C4-2B (cell line): Measurements from ENCODE around the gene CDC37.
A peak's percentile ranks its signal among the peaks of the same experiment; 100 is the strongest.
"Not testable (repeated sequence)": the region's sequence is repeated elsewhere in the genome, so short reads cannot be mapped to it uniquely, and the experiment has no call there.

ENCODE experiments used
- H3K27ac ChIP-seq: fragments of 450-650 bp; 2 replicates; pipeline ENCODE4 v1.5.1; 2017
- ZFX ChIP-seq: fragments of 450-650 bp; IDR thresholded peaks from 2 replicates; pipeline ENCODE4 v1.6.1; 2017
- TF ChIP-seq, protein P1 (sequence below): fragments of 450-650 bp; conservative IDR thresholded peaks from 2 replicates; pipeline ENCODE4 v1.5.1; 2017; ENCODE audit warnings: mild to moderate bottlenecking

Gene CDC37

DNA sequence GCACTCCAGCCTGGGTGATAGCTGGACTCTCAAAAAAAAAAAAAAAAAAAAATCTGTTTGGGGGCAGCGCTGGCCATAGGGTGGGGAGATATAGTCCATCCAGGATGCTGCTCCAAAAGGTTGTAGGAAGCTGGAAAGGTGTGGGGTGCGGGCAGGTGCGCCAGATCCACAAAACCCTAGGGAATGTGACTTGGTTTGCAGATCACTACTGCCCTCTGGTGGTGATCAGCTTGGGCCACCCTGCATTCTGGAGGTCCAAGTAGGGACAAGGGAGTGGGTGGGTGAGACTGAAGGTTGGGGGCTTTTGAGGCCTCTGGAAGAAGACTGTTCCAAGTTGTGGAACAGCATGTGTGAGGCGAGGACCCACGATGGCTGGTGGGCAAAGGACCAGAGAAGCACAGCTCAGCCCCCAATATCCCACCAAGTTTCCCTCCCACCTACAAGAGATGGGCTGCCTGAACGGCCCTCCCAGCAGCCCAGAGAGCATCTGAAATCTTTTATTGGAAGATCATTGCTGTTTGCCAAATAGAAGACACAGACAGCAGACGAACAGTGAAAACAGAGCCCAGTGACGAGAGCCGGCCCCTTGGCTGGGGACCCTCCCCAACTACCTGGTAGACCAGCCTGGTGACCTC lies 12.6 kb downstream of the CDC37 start:
- TF ChIP-seq, protein P1, sequence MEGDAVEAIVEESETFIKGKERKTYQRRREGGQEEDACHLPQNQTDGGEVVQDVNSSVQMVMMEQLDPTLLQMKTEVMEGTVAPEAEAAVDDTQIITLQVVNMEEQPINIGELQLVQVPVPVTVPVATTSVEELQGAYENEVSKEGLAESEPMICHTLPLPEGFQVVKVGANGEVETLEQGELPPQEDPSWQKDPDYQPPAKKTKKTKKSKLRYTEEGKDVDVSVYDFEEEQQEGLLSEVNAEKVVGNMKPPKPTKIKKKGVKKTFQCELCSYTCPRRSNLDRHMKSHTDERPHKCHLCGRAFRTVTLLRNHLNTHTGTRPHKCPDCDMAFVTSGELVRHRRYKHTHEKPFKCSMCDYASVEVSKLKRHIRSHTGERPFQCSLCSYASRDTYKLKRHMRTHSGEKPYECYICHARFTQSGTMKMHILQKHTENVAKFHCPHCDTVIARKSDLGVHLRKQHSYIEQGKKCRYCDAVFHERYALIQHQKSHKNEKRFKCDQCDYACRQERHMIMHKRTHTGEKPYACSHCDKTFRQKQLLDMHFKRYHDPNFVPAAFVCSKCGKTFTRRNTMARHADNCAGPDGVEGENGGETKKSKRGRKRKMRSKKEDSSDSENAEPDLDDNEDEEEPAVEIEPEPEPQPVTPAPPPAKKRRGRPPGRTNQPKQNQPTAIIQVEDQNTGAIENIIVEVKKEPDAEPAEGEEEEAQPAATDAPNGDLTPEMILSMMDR = peak; percentile 93
- no peak for TF ChIP-seq ZFX
- H3K27ac ChIP-seq = no peak overlapping the region

DNA sequence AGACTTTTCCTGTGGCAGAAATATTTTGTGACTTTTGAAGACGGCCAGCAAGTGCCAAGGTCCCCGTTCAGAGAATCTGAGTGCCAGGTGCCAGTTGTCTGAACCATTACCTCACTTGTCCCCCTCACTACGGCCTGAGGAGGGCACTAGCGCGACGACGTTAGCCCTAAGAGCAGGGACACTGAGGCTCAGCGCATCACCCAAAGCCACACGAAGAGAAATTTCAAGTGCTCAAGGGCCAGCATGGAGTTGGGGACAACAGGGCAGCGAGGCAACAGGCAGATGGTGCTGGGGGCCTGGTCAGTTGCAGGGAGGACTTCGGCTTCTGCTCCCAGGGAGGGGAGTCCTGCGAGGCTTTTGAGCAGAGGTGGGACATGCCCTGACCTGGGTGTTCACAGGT lies 13.5 kb downstream of the CDC37 start:
- TF ChIP-seq ZFX = no peak
- TF ChIP-seq, protein P1 = no peak
- no peak overlapping the region for H3K27ac ChIP-seq

DNA sequence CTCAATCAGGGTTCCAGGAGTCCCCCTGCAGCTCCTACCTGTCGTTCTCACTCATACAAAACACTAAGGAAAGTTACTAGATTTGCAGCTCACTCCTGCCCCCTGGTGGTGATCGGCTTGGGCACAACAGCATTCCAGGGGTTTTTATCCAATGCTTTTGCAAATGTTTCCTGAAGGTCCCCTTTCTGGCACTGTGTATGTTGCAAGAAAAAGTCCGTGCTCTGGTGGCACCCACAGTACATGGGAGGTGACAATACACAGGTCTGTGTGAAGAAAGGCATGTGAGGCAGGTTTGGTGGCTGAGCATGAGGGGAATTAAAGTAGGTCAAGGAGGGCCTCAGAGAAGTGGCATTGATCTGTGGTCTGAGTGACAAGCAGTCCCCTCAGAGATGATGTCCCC lies 14.4 kb downstream of the CDC37 start:
- no peak overlapping the region for H3K27ac ChIP-seq

DNA sequence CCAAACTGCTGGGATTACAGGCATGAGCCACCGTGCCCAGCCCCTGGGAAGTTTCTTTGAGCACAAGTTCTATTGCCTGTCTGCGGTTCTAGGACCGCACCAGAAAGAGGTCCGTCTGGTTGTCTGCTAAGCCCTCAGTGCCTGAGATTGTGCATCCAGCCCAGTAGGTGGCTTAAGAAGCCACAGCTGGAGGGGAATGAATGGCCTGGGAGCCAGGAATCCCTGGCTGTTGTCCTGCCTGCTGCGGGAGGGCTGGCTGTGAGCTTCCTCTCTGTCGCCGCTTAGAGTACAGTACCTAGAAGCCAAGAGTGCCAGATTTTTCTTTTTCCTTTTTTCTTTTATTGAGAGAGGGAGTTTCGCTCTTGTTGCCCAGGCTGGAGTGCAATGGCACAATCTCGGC lies 18.8 kb downstream of the CDC37 start:
- H3K27ac ChIP-seq = no peak overlapping the region
- TF ChIP-seq, protein P1 = no peak
- TF ChIP-seq ZFX = no peak

More for the DNA sequence above, 14.4 kb downstream of the CDC37 start:
- TF ChIP-seq ZFX = no peak
- TF ChIP-seq, protein P1 = peak; percentile 95

DNA sequence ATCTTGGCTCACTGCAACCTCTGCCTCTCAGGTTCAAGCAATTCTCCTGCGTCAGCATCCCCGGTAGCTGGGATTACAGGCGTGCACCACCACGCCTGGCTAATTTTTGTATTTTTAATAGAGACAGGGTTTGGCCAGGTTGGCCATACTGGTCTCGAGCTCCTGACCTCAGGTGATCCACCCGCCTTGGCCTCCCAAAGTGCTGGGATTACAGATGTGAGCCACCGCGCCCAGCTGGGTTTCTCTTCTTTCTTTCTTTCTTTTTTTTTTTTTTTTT lies 20.2 kb downstream of the CDC37 start:
- H3K27ac ChIP-seq = not testable (repeated sequence)

DNA sequence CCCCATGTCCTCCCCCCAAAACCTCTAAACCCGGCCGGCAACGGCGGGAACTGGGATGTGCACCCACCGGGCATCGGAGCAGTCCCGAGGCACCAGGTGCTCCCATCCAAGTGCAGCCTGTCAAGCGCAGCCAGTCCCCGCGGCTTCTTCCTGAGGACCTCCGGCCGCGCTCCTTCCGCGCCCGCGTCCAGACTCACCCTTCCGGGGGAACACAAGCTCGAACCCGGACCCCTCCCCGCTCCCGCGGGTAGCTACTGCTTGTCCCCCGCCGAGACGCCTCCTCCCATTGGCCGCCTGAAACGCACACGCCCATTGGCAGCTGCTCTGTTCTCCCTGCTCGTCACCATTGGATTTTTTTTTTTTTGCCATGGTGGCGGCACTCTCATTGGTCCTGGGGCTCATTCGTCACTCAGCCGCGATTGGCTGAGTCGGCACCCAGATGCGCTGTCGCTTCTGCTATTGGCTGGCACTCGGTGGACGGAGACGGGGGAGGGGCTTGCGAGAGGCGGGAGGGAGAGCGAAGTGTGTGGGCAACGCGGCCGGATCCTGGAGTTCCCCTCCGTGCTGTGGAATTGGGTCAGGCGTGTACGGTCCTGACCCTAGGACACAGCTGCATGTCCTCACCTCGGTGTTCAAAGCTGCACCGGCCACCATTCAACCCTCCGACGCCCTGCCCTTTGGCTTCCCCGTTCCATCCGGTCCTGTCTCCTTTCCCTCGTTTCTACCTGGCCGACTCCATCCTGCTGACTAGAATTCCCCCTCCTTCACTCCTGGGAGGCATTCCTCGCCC lies 22.8 kb downstream of the CDC37 start, which contains the start of gene TYK2:
Gene TYK2 (minus strand): TSS at position 260 of the 790 bp plus-strand sequence. CDS start 2,166 bp downstream, outside the sequence.
- peak within 1 kb of the TSS; percentile 81 for H3K27ac ChIP-seq
- TF ChIP-seq ZFX = no peak

DNA sequence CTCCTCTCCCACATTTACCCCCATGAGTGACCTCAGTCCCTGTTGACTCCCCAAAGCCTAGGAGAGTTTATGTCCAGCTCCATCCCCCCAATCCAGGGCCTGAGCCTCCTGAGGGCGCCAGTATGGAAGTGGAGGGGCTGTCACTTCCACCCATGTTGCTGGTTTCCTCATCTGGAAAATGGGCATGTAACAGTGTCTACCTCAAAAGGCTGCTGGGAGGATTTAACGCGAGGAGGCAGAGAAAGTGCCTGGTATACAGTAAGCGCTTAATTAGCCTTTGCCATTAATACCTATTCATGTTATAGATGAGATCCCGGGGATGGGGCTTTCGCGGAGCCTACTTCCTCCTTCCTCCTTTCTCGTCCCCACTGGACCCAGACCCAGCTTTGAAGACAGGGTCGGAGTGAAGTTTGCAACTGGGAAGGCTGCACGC lies 23.4 kb downstream of the CDC37 start:
- TF ChIP-seq, protein P1 = no peak
- no peak for TF ChIP-seq ZFX
- H3K27ac ChIP-seq = peak overlapping the region; percentile 81

DNA sequence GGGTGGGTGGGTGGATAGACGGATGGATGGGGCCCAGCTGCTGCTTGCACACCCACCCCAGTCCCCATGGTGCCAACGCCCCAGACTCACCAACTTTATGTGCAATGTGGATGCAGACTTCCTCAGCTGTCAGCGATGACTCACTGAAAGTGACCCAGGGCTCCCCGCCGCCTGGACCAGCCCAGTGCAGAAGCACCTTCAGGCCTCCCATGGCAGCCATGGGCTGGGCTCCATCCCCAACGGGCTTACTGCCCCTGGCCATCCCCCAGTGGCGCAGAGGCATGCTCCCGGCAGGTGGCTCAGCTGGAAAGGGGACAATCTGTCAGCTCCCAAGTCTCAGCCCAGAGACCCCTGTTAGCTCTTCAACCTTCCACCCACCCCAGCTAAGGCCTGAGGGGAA lies 25.2 kb downstream of the CDC37 start:
- no peak overlapping the region for H3K27ac ChIP-seq
- no peak for TF ChIP-seq ZFX
- TF ChIP-seq, protein P1 = no peak

DNA sequence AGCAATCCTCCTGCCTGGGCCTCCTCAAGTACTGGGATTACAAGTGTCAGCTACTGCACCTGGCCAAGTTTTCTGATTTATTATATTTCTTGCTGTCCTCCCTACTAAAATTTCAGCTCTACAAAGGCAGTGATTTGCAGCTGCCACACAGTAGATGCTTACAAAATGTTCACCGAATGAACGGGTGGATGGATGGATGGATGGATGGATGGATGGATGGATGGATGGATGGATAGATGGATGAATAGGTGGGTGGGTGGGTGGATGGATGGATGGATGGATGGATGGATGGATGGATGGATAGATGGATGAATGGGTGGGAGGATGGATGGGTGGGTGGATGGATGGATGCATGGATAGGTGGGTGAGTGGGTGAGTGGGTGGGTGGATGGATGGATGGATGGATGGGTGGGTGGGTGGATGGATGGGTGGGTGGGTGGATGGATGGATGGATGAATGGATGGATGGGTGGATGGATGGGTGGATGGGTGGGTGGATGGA lies 26.2 kb downstream of the CDC37 start:
- not testable (repeated sequence) for H3K27ac ChIP-seq
